Panc1 (cell line): ENCODE results near the gene SLC7A1. TPM values are rescaled to one million over a fixed set of nuclear protein-coding genes. Genes with fewer than 3 reads are reported as not detected.

Experiments
- ATAC-seq: fragments of 200-7000 bp; cut with Tn5 transposase; 2 replicates; pipeline ENCODE4 v1.9.1; 2020; ENCODE audit warnings: mild to moderate bottlenecking, moderate library complexity
- BruUV-seq: library from RNA; stranded (reverse); fragments of 400-500 nt; replicated peaks from 2 replicates; lab custom pipeline; 2021; lab: Mats Ljungman, UMichigan
- CTCF ChIA-PET: fragments of 300-600 bp; sonication (Branson Sonifier 250); formaldehyde crosslinking; loops from one replicate; lab custom pipeline; 2022; ENCODE audit warnings: antibody characterized with exemption; lab: Charles Lee
- POLR2A ChIA-PET: fragments of 300-600 bp; sonication (Branson Sonifier 250); formaldehyde crosslinking; loops from one replicate; lab custom pipeline; 2022; ENCODE audit warnings: antibody characterized with exemption; lab: Charles Lee
- DNase-seq: peaks from one replicate; pipeline ENCODE4 v3.0.0-alpha.2; 2010; ENCODE audit warnings: low read depth, low spot score
- H3K27ac ChIP-seq: 2 replicates; pipeline ENCODE4 v1.5.1; 2011; ENCODE audit warnings: mild to moderate bottlenecking, low read length, inconsistent platforms
- H3K27me3 ChIP-seq: fragments of 200-500 bp; sonication (Bioruptor generic); 2 replicates; pipeline ENCODE4 v1.6.0; 2014; ENCODE audit warnings: low read length, inconsistent platforms; ENCODE audit not compliant: control insufficient read depth, insufficient read depth
- H3K36me3 ChIP-seq: fragments of 200-500 bp; sonication (Bioruptor generic); 2 replicates; pipeline ENCODE4 v1.5.1; 2014; ENCODE audit warnings: inconsistent platforms, mild to moderate bottlenecking, low read length, moderate library complexity; ENCODE audit not compliant: control insufficient read depth, insufficient read depth
- H3K4me1 ChIP-seq: 2 replicates; pipeline ENCODE4 v1.5.1; 2011; ENCODE audit warnings: inconsistent platforms, mild to moderate bottlenecking, low read length, moderate library complexity; ENCODE audit not compliant: control insufficient read depth, insufficient read depth
- H3K4me3 ChIP-seq, 2 experiments: 2 replicates each; pipeline ENCODE4 v1.5.1; 2011 to 2012; ENCODE audit warnings: low read depth in 2 of 2, low read length in 2 of 2, mild to moderate bottlenecking in 2 of 2, inconsistent platforms in 1 of 2, moderate library complexity in 1 of 2
- H3K9me3 ChIP-seq: fragments of 200-500 bp; sonication (Bioruptor generic); 2 replicates; pipeline ENCODE4 v1.5.1; 2014; ENCODE audit warnings: low read depth, mild to moderate bottlenecking, inconsistent platforms, low read length, moderate library complexity; ENCODE audit not compliant: control insufficient read depth, insufficient read depth
- POLR2AphosphoS5 ChIP-seq: IDR thresholded peaks from 2 replicates; pipeline ENCODE4 v1.6.1; 2012; ENCODE audit warnings: mild to moderate bottlenecking, low read depth, low read length, moderate library complexity
- SIN3A ChIP-seq: IDR thresholded peaks from 2 replicates; pipeline ENCODE4 v1.6.1; 2012; ENCODE audit warnings: low read depth, mild to moderate bottlenecking, low read length, moderate library complexity, borderline replicate concordance; ENCODE audit not compliant: insufficient read depth
- TCF7L2 ChIP-seq: IDR thresholded peaks from 2 replicates; pipeline ENCODE4 v1.6.1; 2011; ENCODE audit warnings: mild to moderate bottlenecking, low read depth, low read length, inconsistent platforms
- in situ Hi-C: cut with HindIII; loops from 2 replicates; pipeline ENCODE4 v1.10.0; 2016; ENCODE audit warnings: low sequenced_read_pairs, low pct_unique_long_range_greater_than_20kb
- intact Hi-C: fragments of 100-400 bp; cut with micrococcal nuclease; formaldehyde crosslinking; loops from one replicate; pipeline ENCODE4 v1.10.0; 2022; ENCODE audit not compliant: unreplicated experiment
- total RNA-seq: library from RNA; stranded (reverse); gene quantifications from one replicate; pipeline ENCODE4 v1.2.1, GENCODE V29; 2021; ENCODE audit not compliant: unreplicated experiment
- TF ChIP-seq, protein P1 (sequence below), 2 experiments: IDR thresholded peaks; 2 replicates each; pipeline ENCODE4 v1.6.1; 2011 to 2012; ENCODE audit warnings: low read depth in 2 of 2, control low read depth in 1 of 2, low read length in 1 of 2, mild to moderate bottlenecking in 1 of 2, moderate library complexity in 1 of 2; ENCODE audit not compliant: insufficient read depth in 1 of 2
- TF ChIP-seq, protein P2 (sequence below): fragments of 450-650 bp; IDR thresholded peaks from 2 replicates; pipeline ENCODE4 v1.5.1; 2017; ENCODE audit warnings: mild to moderate bottlenecking

Gene SLC7A1
- total RNA-seq, 1 experiment from 2014 or later = 63.3 TPM

DNA sequence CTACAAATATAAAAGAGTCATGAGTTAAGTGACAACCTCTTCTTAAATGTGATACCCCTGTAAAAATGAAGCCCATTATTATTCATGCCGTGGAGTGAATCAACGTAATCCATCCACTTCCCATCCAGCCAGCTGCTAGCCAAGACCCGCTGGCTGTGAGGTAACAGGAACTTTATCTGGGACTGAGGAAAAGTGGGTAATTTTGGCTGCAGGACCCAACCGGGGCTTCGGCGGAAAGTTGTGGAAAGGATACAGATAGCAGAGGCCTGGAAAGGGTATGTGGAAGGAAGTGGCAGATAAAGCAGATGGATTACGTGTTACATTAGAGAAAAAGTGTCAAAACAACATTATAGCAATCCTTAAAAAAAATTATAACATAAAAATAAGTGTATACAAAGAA, 48.3 kb downstream of the SLC7A1 start:
- Histone ChIP-seq H3K27me3 (no peaks in the 10 kb centered on the region), H3K4me3 (no peak overlapping the region), H3K4me1 (no peaks in the 10 kb centered on the region), H3K9me3 (no peaks in the 10 kb centered on the region), H3K27ac (no peak overlapping the region), H3K36me3 (no peaks in the 10 kb centered on the region)
- BruUV-seq = no TSS peak
- CTCF ChIA-PET = no interaction called here
- TF ChIP-seq POLR2AphosphoS5 (no peak), SIN3A (no peak)
- TF ChIP-seq, protein P1, sequence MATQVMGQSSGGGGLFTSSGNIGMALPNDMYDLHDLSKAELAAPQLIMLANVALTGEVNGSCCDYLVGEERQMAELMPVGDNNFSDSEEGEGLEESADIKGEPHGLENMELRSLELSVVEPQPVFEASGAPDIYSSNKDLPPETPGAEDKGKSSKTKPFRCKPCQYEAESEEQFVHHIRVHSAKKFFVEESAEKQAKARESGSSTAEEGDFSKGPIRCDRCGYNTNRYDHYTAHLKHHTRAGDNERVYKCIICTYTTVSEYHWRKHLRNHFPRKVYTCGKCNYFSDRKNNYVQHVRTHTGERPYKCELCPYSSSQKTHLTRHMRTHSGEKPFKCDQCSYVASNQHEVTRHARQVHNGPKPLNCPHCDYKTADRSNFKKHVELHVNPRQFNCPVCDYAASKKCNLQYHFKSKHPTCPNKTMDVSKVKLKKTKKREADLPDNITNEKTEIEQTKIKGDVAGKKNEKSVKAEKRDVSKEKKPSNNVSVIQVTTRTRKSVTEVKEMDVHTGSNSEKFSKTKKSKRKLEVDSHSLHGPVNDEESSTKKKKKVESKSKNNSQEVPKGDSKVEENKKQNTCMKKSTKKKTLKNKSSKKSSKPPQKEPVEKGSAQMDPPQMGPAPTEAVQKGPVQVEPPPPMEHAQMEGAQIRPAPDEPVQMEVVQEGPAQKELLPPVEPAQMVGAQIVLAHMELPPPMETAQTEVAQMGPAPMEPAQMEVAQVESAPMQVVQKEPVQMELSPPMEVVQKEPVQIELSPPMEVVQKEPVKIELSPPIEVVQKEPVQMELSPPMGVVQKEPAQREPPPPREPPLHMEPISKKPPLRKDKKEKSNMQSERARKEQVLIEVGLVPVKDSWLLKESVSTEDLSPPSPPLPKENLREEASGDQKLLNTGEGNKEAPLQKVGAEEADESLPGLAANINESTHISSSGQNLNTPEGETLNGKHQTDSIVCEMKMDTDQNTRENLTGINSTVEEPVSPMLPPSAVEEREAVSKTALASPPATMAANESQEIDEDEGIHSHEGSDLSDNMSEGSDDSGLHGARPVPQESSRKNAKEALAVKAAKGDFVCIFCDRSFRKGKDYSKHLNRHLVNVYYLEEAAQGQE (IDR thresholded peaks at IDR 0.05; ENCODE audit: insufficient read depth in 1 of 2, low read depth in 2 of 2, low read length in 1 of 2) = no peak
- intact Hi-C loops (no loop called here), in situ Hi-C loops (no loop called here)
- POLR2A ChIA-PET = no interaction called here
- ATAC-seq (no peak), DNase-seq (no peak)

- H3K27ac ChIP-seq = no peak overlapping the region
- H3K4me3 ChIP-seq = no peak overlapping the region
- no peaks in the 10 kb centered on the region for H3K4me1 ChIP-seq
- intact Hi-C loops = no loop called here
- in situ Hi-C loops = no loop called here
- no peak for DNase-seq
- no peaks in the 10 kb centered on the region for H3K27me3 ChIP-seq
- H3K36me3 ChIP-seq = no peaks in the 10 kb centered on the region
- ChIA-PET CTCF (no interaction called here), POLR2A (no interaction called here)
- TF ChIP-seq POLR2AphosphoS5 (no peak), TCF7L2 (no peak), SIN3A (no peak)
- TF ChIP-seq, protein P2, sequence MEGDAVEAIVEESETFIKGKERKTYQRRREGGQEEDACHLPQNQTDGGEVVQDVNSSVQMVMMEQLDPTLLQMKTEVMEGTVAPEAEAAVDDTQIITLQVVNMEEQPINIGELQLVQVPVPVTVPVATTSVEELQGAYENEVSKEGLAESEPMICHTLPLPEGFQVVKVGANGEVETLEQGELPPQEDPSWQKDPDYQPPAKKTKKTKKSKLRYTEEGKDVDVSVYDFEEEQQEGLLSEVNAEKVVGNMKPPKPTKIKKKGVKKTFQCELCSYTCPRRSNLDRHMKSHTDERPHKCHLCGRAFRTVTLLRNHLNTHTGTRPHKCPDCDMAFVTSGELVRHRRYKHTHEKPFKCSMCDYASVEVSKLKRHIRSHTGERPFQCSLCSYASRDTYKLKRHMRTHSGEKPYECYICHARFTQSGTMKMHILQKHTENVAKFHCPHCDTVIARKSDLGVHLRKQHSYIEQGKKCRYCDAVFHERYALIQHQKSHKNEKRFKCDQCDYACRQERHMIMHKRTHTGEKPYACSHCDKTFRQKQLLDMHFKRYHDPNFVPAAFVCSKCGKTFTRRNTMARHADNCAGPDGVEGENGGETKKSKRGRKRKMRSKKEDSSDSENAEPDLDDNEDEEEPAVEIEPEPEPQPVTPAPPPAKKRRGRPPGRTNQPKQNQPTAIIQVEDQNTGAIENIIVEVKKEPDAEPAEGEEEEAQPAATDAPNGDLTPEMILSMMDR = no peak
- TF ChIP-seq, protein P1 (IDR thresholded peaks at IDR 0.05; ENCODE audit: insufficient read depth in 1 of 2, low read depth in 2 of 2, low read length in 1 of 2) = no peak
- no TSS peak for BruUV-seq
- ATAC-seq = no peak
- no peaks in the 10 kb centered on the region for H3K9me3 ChIP-seq
These were observed 48.8 kb downstream of the SLC7A1 start for GRCh38 chr13:29546662-29547061.
